ENCODE data around the gene CITED2. TPM values are rescaled to one million over a fixed set of nuclear protein-coding genes. Genes with fewer than 3 reads are reported as not detected.

The CITED2 gene
- total RNA-seq, 2 donors from 2014 or later: 113 to 119 TPM

DNA sequence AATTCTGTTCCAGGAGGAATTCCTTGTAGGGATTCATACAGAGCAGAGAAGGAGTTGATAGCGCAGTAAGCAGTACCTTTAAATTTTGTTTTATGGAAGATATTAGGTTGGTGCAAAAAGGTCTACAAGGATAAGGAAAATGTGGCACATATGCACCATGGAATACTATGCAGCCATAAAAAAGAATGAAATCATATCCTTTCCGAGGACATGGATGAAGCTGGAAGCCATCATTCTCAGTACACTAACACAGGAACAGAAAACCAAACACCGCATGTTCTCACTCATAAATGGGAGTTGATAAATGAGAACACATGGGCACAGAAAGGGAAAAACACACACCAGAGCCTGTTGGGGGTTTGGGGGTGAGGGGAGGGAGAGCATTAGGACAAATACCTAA is 45.2 kb downstream of the CITED2 start:
- Histone ChIP-seq H3K4me1 (no peaks in the 10 kb centered on the region), H3K36me3 (no peaks in the 10 kb centered on the region), H3K9ac (ENCODE audit: low read depth in 2 of 2, low read length in 2 of 2) (no peak overlapping the region), H3K27ac (no peak overlapping the region), H3K4me3 (no peak overlapping the region), H3K9me3 (no peaks in the 10 kb centered on the region), H3K27me3 (no peaks in the 10 kb centered on the region)
- DNase-seq: no peak
- intact Hi-C loops (cut with DNase I): no loop called here
- TF ChIP-seq, protein P1, sequence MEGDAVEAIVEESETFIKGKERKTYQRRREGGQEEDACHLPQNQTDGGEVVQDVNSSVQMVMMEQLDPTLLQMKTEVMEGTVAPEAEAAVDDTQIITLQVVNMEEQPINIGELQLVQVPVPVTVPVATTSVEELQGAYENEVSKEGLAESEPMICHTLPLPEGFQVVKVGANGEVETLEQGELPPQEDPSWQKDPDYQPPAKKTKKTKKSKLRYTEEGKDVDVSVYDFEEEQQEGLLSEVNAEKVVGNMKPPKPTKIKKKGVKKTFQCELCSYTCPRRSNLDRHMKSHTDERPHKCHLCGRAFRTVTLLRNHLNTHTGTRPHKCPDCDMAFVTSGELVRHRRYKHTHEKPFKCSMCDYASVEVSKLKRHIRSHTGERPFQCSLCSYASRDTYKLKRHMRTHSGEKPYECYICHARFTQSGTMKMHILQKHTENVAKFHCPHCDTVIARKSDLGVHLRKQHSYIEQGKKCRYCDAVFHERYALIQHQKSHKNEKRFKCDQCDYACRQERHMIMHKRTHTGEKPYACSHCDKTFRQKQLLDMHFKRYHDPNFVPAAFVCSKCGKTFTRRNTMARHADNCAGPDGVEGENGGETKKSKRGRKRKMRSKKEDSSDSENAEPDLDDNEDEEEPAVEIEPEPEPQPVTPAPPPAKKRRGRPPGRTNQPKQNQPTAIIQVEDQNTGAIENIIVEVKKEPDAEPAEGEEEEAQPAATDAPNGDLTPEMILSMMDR (IDR thresholded peaks at IDR 0.05): no peak

- no peaks in the 10 kb centered on the region for H3K36me3 ChIP-seq
- H3K4me3 ChIP-seq: no peak overlapping the region
- intact Hi-C loops (cut with DNase I): no loop called here
- no peaks in the 10 kb centered on the region for H3K9me3 ChIP-seq
- TF ChIP-seq, protein P1 (IDR thresholded peaks at IDR 0.05): no peak
- no peaks in the 10 kb centered on the region for H3K27me3 ChIP-seq
- no peak overlapping the region for H3K27ac ChIP-seq
- H3K9ac ChIP-seq (ENCODE audit: low read depth in 2 of 2, low read length in 2 of 2): no peak overlapping the region
- DNase-seq: no peak
- H3K4me1 ChIP-seq: no peaks in the 10 kb centered on the region
Measured at GRCh38 chr6:139327038-139327437, 47.4 kb downstream of the CITED2 start.

DNA sequence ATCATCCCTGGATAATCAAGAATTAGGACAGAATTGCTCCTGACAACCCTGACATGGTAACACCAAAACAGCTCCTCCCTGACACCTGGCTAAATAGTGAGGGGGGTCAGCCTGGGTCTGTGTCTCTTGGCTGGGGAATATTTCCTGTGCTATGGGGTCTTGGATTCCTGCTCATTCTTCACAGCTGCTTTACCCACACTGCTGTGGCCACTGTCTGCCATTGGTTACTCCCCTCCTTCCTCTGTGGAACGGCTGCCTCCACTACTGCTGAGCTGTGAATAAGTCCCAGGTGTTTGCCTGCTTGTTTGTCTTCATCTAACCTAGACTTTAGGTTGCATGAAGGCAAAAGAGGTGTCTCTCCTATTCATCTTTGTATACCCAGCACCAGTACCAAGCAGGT is 48.8 kb downstream of the CITED2 start:
- intact Hi-C loops (cut with DNase I): no loop called here
- TF ChIP-seq, protein P1 (IDR thresholded peaks at IDR 0.05): no peak
- no peaks in the 10 kb centered on the region for H3K9me3 ChIP-seq

DNA sequence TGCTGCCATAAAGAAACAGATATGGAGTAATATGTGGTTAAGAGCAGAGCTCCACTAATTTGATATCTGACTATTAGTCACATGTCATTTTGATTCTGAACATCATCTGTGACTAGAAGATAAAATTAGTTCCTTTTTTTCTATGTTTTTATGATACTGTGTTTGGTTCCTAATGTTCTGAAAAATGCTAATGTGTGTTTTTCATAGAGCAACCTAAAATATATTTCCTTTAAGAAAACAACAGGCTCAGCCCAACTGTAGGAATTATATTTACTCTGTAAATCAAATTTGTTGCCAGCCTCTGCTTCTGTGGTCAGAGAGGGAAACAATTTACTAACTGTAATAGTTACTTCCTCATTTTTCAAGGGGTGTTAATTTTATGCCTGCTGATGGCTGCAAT is 49.3 kb downstream of the CITED2 start:
- Histone ChIP-seq H3K9me3 (no peaks in the 10 kb centered on the region), H3K36me3 (no peaks in the 10 kb centered on the region)
- intact Hi-C loops (cut with DNase I): no loop called here

More for the DNA sequence above, 48.8 kb downstream of the CITED2 start:
- Histone ChIP-seq H3K9ac (ENCODE audit: low read depth in 2 of 2, low read length in 2 of 2) (peak overlapping the region in 1 of 2 donors; percentile 12), H3K27me3 (no peaks in the 10 kb centered on the region), H3K4me1 (no peaks in the 10 kb centered on the region), H3K4me3 (no peak overlapping the region), H3K36me3 (no peaks in the 10 kb centered on the region), H3K27ac (no peak overlapping the region)
- DNase-seq: no peak

GRCh38 chr6:139324301-139324555 is 50.2 kb downstream of the CITED2 start:
- no peak for DNase-seq
- Histone ChIP-seq H3K27me3 (no peaks in the 10 kb centered on the region), H3K9ac (ENCODE audit: low read depth in 2 of 2, low read length in 2 of 2) (no peak overlapping the region), H3K9me3 (no peaks in the 10 kb centered on the region), H3K27ac (peak overlapping the region; percentile 30), H3K4me1 (no peaks in the 10 kb centered on the region), H3K4me3 (no peak overlapping the region), H3K36me3 (no peaks in the 10 kb centered on the region)
- intact Hi-C loops (cut with DNase I): no loop called here
- TF ChIP-seq, protein P1 (IDR thresholded peaks at IDR 0.05): no peak

More for the DNA sequence above, 49.3 kb downstream of the CITED2 start:
- no peak overlapping the region for H3K9ac ChIP-seq (ENCODE audit: low read depth in 2 of 2, low read length in 2 of 2)
- H3K4me1 ChIP-seq: no peaks in the 10 kb centered on the region
- TF ChIP-seq, protein P1 (IDR thresholded peaks at IDR 0.05): no peak
- no peaks in the 10 kb centered on the region for H3K27me3 ChIP-seq
- H3K27ac ChIP-seq: peak overlapping the region; percentile 30
- H3K4me3 ChIP-seq: no peak overlapping the region
- no peak for DNase-seq

Measured in colonic mucosa (tissue), 4 donors.